ENCODE measurements around the gene ITGAL.
A peak's percentile ranks its signal among the peaks of the same experiment; 100 is the strongest.
"Not testable (repeated sequence)": the region's sequence is repeated elsewhere in the genome, so short reads cannot be mapped to it uniquely, and the experiment has no call there.

ITGAL gene

DNA sequence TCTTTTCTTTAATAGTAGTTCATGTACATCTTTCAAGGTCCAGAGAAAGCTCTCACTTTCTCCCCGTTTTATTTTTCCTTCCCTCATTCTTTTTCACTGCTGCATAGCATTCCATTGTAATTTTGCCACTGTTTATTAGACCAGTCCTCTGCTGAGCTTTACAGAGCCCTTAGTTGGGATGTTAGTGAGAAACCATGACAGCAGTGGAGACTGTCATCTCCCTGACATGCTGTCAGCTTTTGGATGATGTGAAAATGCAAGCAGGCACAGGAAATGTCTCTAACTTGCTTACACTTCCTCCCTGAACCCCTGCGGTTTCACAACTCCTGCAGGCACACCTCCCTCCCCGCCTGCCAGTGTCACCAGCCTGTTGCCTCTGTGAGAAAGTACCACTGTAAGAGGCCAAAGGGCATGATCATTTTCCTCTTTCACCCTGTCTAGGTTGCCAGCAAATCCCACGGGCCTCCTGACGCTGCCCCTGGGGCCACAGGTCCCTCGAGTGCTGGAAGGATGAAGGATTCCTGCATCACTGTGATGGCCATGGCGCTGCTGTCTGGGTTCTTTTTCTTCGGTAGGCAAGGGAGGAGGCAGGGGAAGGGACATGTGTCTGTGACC lies at the start of gene ITGAL:
Gene ITGAL, plus strand, starts transcription at position 415 of the 615 bp plus-strand sequence. Its CDS starts 96 bp downstream, at position 511.
- peak; percentile 94 for DNase-seq

DNA sequence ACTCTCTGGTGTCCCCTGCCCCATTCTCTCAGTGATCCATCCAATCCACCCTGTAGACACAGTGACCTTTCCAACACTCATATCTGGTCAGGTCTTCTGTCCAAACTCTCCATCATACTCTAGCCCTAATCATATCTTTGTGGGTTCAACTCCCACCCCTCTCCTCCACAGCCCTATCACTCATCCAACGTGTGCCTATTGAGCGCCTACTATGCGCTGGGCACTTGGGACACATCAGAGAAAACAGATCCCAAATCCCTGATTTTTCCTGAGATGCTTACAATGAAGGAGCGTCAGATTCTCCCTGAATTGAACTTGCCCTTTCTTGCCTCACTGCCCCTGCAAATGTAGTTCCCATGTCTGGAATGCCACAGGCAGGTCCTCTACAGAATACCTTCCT lies 44.5 kb upstream of the ITGAL start:
- DNase-seq = no peak

DNA sequence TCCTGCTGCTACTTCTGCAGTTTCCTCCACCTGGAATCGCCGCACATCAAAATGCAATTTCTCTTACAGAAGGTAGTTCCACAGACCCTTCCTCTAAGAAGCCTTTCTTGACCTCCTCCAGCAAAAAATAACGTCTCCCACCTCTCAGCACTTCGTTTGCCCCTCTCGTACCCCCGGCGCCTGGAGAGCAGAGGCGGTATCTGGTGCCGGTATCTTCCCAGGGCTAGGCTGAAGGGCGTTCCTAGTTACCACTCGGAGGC lies 43.2 kb upstream of the ITGAL start:
- DNase-seq = no peak

GRCh38 chr16:30429678-30430427 lies 42.7 kb upstream of the ITGAL start, which contains the start of gene DCTPP1:
Gene DCTPP1, minus strand, starts transcription at chr16:30430030. Its CDS starts 50 bp downstream, at chr16:30429980.
- peak; percentile 99 for DNase-seq

DNA sequence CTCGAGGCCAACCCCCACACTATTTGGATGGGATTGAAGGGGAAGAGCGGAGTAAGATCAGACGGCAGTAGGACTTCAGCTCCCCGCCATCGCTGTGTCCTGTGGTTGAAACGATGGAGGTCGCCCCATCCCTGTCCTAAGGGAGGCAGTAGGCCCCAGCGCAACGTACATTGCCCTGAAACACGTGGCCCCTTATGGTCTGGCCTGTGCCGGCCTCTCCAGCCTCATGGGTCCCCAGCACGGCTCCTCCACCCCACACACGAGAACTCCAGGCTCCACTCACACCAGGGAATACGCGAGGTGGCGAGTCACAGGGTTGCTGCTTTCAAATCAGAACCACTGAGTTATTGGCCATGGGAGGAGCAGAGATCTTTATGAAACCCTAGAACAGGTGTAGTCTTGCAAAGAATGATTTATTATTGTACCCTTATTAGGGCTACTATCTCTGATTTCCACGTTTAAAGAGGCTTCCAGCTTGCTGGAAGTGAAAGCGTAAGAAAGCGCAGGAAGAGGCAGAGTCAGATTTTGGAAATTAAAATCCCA lies 42.0 kb upstream of the ITGAL start:
- DNase-seq = no peak

DNA sequence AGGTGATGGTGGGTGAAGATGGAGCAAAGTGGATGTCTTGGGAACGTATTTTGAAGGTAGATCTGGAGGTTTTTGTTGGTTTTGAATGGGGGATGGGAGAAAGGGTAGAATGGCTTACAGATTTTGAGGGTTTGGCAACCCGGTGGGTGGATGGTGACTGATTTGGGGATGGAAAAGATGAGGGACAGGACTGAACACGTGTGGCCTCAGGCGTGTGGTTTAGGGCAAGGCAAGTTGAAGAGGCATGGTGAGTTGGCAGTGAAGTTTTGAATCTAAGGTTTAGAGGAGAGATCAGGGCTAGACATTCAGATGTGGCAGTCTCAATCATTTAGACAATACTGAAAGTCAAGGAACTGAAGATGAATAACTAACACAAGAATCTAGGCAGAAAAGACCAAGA lies 37.7 kb upstream of the ITGAL start:
- no peak for DNase-seq

- DNase-seq = no peak
Measured at GRCh38 chr16:30437511-30438046, 35.0 kb upstream of the ITGAL start.

- no peak for DNase-seq
Measured at GRCh38 chr16:30438835-30439234, 33.7 kb upstream of the ITGAL start.

- DNase-seq = no peak
Measured at GRCh38 chr16:30439720-30440348, 32.7 kb upstream of the ITGAL start.

- DNase-seq = no peak
Measured at GRCh38 chr16:30443631-30444030, 28.9 kb upstream of the ITGAL start.

DNA sequence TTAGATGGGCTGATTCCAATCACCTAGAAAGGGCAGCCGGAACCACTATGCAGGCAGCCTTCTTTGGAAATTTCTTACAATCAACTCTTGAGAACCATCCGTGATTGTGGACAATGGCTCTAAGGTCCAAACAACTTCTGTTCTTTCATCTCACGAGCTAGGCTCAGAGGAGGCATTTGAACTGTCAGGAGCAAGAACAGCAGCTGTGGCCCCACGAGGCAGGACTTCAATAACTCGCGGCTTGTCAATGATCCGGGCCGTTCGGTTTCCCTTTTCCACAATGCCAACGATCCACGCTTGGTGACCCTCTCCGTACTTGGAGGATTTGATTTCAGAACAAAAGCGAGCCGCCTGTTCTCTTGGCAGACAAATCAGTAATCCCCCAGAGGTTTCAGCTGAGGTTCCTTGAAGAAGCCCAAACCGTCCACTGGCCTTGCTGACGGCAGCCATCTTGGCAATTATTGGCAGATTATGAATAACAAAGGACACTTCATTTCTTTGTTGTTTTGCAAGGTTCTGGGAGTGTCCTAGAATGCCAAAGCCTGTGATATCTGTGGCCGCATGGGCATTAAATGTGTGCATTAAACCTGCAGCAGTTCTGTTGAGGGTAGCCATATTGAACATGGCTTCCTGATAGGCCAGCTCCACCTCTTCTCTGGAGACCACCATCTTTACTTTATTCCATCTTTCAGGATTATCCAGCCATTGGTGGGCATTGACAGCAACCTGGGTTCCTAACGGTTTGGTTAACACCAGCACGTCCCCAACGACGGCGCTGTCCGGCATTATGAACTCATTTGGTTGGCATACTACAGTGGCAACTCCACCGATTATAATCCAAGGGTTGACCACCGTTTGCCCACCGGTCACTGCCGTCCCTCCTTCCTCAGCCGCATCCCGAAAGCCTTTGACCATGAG lies 28.1 kb upstream of the ITGAL start:
- no peak for DNase-seq

DNA sequence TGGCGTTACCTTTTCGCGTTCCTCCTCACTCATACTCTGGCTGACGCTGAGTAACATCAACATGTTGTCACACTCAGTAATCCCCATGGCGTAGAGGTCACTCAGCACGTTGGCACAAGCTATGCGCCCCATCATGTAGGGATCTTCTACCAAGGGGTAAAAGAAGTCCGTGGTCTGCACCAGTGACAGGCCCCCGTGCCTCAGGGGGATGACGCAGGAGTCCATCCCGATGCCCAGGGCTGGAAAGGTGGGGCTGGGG lies 27.5 kb upstream of the ITGAL start:
- no peak for DNase-seq

DNA sequence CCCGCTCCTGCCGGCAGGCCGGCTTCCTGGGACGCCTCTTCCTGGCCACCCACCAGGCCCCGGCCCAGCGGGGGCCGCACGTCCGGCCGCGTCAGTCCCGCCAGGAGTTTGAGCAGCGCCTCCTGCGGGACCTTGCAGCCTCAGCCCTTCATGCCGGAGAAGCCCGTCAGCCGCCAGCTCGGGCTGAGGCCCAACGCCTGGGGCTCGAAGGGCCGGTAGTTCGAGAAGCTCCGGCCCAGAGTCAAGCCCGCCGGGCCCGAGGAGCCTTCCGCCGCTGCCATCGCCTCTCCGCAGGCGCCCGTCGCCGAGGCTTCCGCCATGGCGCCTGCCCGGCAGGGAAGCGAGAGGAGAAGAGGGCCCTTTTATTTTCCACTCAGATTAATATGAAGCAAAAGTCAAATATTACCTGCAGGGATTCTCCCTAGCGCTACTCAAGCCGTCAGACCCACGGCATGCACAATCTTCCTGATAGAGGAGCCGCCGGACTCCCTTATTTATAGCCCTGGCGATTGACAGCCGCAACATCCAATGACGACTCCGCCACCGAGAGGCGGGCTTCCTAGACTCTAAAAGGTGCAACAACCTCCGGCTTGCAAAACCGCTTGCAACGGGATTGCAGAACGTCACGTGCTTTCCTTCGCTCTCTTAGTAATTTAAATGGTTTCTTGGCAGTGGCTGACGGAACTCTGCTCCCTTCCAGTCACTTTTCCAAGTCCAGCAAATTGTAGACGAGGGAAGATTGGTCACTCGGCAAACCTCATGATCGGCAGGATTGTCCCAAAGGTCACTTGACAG lies 26.9 kb upstream of the ITGAL start, which contains the start of gene SEPHS2:
Gene SEPHS2, minus strand, starts transcription at position 467 of the 795 bp plus-strand sequence. Its CDS starts 147 bp downstream, at position 320.
- peak; percentile 98 for DNase-seq

DNA sequence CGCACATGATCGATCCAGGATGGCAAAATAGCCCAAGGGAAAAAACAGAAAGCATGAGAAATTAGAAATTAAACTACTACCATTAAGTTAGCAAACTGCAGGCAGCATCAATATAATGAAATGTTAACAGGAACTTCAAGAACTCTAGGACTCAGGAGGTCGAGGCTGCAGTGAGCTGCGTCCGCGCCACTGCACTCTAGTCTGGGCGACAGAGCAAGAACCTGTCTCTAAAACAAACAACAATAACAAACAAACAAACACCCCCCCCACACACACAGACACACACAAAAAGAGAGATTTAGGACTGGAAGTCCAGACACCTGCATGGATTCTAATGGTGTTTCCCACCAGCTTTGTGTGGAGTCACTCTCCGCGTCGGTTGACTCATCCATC lies 26.3 kb upstream of the ITGAL start:
- no peak for DNase-seq

DNA sequence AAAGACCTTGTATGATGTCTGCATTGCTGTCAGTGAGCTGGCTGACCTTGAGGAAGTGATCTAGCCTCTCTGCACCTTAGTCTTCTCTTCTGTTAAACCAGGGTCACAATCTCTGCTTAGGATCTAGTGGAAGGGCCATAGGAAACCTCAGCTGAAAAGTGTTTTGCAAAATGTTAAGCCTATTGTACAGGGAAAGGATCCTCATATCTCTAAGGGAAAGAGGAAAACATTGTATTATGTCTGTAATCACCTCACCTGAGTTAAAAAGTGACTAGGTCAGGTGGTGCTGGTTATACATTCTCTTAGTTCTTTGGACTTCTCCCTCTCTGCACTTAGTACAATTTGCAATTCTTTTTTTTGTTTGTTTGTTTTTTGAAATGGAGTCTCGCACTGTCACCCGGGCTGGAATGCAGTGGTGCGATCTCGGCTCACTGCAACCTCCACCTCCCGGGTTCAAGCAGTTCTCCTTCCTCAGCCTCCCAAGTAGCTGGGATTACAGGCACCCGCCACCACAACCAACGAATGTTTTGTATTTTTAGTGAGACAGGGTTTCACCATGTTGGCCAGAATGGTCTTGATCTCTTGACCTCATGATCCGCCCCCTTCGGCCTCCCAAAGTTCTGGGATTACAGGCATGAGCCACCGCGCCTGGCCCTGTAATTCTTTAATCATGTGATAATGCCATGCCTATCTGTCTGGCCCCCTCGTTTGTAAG lies 24.9 kb upstream of the ITGAL start:
- no peak for DNase-seq

- no peak for DNase-seq
Measured at GRCh38 chr16:30449116-30449435, 23.5 kb upstream of the ITGAL start.

DNA sequence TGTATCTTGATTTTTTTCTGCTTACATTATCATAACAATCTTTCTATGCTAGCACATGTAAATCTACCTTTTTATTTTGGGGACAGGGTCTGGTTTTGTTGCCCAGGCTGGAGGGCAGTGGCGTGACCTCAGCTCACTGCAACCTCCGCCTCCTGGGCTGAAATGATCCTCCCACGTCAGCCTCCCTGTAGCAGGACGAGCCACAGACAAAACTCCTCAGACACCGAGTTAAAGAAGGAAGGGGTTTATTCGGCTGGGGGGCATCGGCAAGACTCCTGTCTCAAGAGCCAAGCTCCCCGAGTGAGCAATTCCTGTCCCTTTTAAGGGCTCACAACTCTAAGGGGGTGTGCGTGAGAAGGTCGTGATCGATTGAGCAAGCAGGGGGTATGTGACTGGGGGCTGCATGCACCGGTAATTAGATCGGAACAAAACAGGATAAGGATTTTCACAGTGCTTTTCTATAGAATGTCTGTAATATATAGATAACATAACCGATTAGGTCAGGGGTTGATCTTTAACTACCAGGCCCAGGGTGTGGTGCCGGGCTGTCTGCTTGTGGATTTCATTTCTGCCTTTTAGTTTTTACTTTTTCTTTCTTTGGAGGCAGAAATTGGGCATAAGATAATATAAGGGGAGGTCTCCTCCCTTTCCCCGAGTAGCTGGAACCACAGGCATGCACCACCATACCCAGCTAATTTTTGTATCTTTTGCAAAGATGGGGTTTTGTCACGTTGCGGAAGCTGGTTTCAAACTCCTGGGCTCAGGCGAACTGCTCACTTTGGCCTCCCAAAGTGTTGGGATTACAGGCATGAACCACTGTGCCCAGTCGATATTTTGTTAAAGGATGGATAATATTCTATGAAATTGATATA lies 19.6 kb upstream of the ITGAL start:
- DNase-seq = not testable (repeated sequence)

DNA sequence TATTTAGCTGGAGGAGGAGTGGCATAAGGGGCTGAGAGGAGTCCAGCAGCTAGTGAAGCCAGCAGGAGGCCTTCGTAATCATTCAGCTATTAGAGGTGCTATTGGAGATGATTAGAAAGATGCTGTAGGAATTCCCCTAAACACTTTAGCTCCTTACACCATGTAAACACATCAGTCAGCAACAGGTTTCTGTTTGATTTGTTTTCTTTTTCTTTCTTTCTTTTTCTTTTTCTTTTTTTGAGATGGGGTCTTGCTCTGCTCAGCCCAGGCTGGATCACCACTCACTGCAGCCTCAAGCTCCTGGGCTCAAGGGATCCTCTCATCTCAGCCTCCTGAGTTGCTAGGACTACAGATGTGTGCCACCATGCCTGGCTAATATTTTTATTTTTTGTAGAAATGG lies 16.2 kb upstream of the ITGAL start:
- no peak for DNase-seq

- DNase-seq = no peak
Measured at GRCh38 chr16:30457256-30457655, 15.3 kb upstream of the ITGAL start.
